Right hindlimb (tissue), 1 donor: ENCODE results near the gene KIF6.
A peak's percentile ranks its signal among the peaks of the same experiment; 100 is the strongest.
"Not testable (repeated sequence)": the region's sequence is repeated elsewhere in the genome, so short reads cannot be mapped to it uniquely, and the experiment has no call there.

Experiments
- DNase-seq: peaks from one replicate; pipeline ENCODE4 v3.0.0-alpha.2; 2018

KIF6 gene

DNA sequence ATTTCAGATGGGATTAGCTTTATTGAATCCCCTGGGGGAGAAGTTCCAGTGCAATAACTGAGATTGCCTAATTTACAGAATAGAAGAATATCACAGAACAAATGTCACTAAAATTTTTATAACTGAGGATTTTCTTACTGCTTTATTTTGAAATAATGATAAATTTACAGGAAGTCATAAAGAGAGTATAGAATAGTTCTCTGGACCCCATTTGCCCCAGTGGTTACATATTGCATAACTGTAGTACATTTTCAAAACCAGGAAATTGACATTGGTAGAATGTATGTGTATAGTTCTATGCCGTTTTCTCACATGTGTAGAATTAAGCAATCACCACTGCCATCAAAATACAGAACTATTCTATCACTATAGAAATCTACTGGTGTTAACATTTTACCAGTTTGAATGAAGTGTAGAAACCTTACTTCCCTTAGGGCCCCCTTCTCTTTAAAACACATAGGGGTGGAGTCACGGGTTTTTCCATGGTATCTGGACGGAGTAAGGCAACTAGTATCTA, 18.3 kb downstream of the KIF6 start:
- DNase-seq, result no peak

DNA sequence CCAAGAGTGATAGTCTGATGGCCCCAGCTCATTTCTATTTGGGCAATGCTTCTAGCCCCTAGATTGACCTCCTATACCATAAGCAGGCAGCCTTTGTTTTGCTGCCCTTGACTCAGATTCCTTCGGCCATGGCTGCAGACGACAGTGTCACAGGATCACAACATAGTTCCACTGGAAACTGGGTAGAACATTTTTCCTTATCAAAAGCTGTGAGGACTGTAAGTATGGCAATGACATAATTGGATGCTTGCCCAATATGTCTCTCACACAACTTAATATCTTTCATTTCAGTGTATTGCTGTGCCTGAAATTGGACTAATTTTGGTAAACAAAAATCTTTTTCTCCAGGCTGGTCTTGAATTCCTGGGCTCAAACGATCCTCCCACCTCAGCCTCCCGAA, 22.9 kb downstream of the KIF6 start:
- DNase-seq, result no peak

DNA sequence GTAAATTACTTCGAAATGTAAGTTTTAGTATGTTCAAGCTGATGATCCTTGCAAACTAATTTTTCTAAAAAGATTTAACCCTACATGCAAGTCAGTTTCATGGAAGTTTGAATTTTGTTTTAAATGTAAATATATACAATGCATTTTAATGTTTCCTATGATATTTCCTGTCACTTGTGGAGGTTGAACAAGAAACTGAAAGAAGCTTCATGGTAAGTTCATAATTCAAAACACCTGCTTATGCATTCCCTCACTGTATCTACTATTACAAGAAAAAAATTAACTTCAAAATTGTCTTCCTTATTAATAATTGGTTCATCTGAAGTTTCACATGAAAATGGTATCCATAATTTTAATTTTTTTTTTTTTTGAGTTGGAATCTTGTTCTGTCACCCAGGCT, 24.8 kb downstream of the KIF6 start:
- DNase-seq, result no peak

DNA sequence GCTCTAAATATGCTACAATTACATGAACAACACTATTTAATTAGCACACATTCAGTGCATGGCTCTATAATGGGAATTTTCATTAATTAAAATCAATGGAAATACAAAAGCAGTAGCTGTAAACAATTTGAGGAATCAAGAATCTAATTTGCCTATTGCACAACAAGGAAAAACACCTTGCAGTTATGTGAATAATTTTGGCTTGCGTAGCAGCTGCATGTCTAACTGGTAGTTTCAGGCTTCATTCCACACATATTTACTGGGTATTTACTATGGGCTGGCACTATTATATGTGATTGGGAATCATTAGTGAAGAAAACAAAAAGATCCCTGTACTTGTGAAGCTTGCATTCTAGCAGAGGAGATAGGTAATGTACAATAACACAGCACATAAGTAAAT, 26.4 kb downstream of the KIF6 start:
- DNase-seq, result no peak

DNA sequence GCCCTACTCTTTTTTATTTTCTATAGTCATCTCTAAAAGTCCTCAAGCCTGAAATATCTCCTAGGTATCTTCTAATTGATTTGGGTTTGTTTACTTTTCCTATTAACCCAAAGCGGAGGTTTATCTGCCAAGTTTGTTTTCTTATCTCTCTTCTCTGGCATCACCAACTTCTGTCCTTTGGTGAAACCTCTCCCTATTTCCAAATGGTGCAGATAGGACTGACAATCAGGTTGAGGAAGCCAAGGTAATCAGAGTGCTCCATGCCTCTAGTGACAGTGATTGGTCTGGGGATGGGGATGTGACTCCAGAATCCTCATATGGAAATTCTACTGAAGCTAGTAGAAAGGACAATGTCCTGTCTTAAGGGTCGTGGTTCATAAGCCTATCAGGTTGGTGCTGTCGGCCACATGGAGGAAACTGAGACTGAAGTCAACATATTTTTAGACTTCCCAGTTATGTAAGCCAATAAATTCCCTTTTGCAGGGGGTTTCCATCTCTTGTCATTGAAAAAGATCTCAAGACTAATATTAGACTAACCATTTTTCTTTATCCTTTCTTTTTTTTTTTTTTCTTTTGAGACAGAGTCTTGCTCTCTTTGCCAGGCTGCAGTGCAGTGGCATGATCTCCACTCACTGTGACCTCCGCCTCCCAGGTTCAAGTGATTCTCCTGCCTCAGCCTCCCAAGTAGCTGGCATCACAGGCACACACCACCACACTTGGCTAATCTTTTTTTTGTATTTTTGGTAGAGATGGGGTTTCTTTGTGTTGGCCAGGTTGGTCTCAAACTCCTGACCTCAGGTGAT, 28.0 kb downstream of the KIF6 start:
- no peak for DNase-seq

DNA sequence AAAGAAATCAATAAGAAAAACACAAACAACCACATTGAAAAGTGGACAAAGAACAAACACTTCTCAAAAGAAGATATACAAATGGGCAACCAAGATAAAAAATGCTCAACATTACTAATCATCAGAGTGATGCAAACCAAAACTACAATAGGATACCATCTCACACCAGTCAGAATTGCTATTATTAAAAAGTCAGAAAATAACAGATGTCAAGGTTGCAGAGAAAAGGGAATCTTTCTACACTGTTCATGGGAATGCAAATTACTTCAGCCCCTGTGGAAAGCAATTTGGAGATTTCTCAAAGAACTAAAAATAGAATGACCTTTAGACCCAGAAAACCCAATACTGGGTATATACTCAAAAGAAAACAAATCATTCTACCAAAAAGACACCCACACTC, 29.8 kb downstream of the KIF6 start:
- DNase-seq, result no peak

DNA sequence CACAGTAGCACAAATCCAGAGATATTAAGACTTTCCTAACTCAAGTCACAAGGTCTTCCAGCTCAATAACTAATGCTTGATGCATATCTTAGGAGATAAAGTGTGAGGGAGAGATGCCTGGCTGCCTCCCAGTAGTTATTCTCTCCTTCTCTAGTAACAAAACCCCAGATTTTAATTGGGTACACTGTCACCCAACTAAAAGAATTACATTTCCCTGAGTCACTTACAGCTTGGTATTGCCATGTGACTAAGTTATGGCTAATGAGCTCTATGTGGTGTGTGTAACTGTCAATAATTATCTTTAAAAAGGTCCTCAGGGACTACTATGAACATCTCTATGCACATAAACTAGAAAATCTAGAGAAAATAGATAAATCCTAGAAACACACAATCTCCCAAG, 32.0 kb downstream of the KIF6 start:
- no peak for DNase-seq

DNA sequence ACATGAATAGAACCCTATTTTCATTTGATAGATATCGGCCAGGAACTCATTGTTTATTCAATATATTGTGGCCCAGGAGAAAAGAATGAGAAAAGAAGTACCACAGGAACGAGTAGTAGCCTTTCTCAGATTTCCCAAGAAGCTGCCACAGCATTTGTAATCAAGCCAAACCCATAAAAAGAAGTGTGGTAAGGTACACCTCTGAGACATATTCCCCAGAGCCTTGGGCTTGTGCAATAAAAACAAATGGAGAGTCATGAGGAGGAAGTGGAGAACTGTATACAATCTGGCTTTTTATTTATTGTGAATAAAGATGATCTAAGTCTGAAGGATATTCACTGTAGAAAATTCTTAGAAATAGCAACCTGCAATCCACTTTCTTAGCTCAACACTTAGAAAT, 36.7 kb downstream of the KIF6 start:
- DNase-seq, result no peak

DNA sequence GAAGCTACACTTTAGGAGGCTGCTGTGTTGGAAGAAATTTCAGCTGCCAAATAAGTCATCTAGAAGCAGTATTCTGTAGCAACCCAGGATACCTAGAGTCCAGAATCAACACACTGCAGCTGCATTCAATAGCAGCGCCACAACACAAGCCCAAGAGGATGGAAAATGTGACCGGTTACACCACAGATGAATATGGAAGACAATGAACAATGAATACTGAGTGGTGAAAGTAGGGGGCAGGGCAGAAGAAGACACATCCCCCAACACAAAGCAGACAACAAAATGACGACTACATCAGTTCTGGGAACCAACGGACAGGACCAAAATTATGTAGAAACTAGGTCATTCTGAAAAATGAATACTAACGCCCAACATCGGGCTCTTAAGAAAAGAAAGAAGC, 38.2 kb downstream of the KIF6 start:
- DNase-seq, result no peak

DNA sequence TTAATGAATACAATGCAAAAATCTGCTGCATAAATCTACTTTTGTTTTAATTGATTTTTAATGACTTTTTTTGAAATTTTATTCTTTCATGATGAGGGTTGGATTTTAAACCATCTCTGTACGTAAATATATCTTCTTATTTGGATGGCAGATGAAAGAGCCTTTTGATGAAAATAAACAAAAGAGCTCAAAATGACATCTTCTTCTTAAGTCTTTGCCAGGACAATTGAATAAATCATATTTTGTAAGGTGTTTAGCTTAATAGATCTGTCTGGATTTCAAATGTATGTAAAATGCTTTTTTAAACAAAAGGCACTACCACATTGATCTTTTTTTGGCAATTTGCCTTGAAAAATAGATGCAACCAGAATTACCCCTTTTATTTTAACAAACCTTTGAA, 39.3 kb downstream of the KIF6 start:
- DNase-seq, result no peak

DNA sequence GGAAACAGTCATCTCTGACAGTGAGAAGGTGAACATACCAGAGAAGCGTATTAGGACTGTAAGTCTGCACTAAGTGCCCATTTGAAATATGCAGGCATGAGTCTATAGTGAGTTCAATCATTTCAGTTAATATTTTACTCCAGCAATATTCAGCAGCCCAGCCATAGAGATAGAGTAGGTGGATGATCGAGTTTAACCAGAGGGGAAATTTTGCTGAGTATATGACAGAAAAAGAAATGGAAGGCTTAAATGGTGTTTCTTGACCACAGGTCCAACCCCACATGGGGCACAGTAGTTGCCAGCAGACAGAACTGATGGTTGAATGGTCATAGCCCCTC, 39.8 kb downstream of the KIF6 start:
- no peak for DNase-seq

DNA sequence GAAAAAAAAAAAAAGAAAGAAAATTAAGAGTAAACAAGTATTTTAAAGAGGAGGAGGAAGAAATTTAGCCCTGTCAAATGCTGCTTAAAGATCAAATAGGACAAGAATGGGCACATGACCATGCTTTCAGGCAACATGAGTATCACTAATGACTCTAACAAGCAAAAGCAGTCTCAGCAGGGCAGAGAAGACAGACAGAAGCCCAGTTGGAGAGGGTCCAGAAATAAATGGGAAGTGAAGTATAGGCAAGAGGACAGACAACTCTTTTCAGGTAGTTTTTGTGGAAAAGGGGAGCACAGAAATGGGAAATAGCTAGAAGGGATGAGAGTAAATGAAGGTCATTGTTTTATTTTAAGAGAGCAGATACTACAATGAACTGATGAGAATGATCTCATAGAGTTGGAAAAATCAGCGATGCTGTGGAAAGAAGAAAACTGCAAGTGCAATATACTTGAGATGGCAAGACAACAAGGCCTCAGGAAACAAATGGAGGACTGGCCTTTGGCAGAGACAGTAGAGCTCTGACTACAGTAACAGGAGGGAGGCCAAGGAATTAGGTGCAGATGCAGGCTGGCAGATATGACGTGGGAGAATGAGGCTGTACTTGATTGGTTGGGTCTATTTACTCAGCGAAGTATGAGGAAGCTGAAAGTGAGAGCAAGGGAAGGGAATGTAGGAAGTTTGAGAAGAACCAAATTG, 40.3 kb downstream of the KIF6 start:
- DNase-seq, result no peak

DNA sequence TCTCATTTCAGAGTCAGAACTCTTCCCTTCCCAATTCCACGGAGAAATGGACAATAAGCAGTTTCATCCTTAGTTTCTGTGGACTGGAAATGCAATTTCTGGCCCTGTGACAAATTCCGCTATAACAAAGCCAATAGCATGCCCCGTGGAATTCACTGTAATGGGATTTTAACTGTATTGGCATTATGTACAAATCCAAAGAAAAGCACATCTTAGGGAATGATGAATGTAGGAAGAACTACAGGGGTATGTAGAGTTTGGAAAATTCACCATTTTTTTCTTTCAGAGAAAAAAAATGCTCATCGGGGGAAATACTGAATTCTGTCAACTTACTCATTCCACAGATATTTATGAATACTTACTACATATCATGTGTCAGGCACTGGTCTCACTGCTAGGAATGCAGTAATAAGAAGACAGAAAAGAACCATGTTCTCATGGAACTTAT, 43.5 kb downstream of the KIF6 start:
- DNase-seq, result peak; percentile 43

DNA sequence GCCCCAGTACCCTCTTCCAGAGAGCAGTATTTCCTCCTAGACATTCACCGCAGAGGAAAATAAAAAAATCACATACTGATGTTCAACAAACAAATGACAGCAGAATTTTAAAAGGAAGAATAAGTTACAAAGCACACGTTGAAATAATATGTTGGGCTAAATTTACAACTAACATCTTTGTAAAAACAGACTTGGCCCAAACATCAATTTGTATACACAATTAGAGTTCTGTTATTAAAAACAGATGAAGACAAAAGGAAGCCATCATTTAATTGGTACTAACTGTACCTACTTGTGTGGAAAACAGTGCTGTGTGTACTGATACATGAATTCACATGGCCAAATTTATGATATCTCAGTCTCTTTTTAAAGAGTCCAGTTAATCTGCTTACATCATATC, 46.3 kb downstream of the KIF6 start:
- no peak for DNase-seq

DNA sequence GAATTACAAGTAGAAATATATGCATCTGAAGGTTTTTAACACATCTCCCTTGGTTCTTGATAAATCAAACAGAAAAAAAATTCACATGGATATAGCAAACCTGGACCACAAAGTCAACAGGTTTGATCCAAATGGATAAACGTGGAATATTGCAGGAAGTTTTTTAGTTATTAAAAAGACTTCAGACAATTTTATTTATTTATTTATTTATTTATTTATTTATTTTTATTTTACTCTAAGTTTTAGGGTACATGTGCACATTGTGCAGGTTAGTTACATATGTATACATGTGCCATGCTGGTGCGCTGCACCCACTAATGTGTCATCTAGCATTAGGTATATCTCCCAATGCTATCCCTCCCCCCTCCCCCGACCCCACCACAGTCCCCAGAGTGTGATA, 47.9 kb downstream of the KIF6 start:
- not testable (repeated sequence) for DNase-seq

DNA sequence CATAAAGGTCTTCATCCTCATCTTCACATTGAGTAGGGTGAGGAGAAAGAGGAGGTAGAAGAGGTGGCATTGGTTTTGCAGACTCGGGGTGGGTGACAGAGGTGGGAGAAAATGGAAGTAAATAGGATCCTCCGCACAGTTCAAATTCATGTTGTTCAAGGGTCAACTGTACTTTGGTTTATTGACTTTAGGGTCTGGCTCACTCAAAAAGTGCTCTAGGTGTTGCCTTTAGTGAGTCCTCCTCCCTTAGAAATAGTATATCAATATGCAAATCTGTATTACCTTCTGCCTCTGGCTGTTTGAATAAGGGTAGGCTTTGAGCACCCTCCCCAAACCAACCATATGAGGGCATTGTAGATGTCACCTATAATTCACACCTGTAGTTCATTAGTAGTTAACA, 54.7 kb downstream of the KIF6 start:
- DNase-seq, result no peak

DNA sequence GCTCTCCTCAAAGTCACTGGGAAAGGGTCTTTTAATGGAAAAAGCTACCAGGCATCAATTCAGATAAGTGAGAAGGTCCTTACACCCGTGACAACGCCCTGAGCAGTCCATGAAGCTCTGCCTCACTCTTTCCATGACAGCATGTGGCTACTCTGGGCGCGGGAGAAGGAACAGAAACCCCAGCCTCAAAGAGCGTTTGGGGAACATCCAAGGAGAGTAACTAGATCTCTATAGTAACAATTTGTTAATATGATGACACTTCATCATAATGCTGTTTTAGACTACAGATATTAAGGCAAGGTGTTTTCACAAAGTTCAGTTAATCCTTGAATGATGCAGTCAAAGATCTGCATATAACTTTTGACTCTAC, 55.2 kb downstream of the KIF6 start:
- peak; percentile 50 for DNase-seq

DNA sequence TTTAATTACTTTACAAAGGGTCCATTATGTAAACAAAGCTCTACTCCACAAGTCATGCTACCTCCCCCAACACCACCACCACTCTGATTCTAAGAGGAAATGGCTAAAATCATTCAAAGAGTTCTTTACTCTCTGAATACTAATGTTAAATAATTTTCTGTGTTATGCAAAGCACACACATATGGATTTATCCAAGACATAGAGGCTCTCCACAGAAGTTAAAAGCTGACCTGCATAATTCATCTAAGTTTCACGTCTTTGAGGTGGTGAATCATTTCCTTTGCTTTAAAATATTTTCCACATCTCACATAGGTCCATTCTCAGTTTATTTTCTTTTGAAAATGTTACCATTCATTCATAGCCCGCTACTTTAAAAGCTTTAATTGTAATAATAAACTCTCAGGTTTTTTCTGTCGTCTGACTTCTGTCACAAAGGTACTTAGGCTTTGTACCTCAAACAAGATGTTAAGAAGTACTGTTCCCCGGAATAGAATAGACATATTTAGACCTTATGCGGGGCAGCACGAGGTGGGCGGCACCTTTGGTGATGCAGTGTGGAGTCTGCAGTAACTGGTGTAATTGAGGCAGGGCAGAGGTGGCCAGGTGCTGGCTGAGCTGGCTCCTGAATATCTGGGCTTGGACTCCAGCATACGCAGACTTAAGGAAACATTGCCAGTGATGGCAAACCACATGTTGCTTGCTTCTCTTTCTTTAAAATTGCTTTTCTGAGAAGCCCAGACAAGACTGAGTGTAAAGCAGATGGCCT, 55.8 kb downstream of the KIF6 start:
- peak; percentile 25 for DNase-seq

DNA sequence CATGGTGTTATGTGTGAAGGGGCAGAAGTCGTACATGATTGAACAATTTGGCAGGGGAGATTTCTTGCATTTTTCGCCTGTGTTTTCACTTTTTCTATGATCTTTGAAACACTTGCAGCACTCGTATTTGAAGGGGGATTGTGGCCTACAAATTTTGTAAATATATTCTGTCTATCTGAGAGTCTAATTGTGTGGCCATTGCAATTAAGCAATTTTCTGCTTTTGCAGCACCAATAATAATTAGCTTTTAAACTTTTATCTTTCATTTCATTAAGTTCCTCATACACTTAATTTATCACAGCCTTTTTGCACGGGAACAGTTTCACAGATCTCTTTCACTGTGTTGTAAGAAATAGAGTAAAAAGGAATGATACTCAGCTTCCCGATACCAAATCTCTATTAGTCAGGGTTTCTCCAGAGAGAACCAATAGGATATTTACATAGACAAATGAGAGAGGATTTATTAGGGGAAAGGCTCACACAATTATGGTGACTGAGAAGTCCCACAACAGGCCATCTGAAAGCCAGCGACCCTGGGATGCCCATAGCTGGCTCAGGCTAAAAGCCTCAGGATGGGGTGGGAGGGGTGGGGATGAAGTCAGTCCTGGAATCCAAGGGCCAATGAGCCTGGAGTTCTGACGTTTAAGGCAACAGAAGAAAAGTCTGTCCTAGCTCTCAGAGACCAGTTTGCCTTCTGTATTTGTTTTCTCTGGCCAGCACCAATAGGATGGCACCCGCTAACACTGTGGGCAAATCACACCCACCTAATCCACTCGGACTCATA, 58.3 kb downstream of the KIF6 start:
- no peak for DNase-seq

DNA sequence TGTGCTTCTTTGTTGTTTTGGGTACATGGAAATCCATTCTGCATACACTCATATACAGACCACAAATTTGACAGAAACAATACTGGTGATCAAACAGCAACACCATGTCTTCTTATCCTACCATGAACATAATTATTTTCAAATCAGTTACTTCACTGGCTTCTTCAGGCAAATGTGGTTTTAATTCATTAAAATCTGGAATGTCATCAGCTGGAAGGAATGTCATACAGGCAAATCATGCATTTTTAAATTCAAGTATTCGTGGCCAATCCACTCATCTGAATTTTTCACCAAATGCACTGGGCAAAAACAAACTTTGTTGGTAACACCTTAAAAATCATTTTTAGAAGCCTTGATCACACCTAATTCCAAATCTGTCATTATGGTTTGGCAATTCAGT, 59.3 kb downstream of the KIF6 start:
- DNase-seq, result no peak

DNA sequence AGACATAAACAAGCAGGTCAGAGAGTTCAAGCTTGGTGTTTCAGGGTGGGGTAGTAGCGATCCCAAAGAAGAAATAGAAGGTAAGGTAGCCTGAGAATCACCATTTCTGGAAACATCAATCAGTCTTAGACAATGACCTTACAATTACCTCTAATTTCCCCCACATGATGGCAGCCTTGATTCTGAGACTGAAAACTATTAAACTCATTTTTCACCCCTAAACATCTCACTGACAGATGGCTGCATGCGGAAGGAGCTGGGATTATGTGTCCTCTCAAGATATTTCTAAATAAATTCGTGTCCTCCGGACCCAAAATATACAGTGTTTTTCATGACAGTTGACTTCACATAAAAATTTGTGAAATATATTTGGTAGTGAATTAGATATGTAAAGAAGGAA, 61.0 kb downstream of the KIF6 start:
- no peak for DNase-seq

DNA sequence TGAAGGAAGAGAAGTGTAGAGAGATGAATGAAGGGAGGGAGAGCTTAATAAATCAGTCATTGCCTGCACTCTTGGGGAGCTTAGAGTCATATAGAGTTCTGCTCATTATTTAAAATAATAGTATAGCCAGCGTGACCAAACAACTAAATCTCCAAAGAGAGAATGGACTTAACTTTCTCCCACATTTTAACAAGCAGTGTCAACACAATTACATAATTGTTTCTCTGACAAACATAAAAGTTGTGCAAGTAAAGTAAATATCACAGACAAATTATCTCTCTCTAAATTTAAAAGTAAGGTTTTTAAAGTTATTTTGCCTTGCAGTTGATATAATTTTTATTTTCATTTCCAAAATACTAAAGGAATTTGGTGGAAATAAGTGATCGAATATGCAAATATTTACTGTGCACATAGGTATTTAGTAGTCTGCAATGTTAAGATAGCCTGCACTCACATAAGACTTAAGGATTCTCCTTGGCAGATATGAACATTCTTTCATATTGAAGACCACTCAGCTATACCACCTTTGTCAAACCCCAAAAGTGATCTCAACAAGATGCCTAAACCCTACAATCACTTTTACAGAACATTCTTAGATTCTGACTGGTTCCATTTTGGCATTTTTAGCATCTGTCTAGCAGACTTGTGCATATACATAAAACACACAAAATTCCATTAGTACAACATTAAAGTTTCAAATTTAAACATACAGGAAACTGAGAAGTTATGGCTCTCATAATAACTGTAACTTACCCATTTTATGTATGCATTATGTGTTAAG, 67.7 kb downstream of the KIF6 start:
- no peak for DNase-seq
